Measurements from ENCODE around the gene CRISP1. TPM values are rescaled to one million over a fixed set of nuclear protein-coding genes. Genes with fewer than 3 reads are reported as not detected.

CRISP1 gene
- total RNA-seq, 2 experiments from 2014 or later: not detected

GRCh38 chr6:49806145-49806544 lies 60.2 kb downstream of the CRISP1 start:
- intact Hi-C loops (cut with micrococcal nuclease; ENCODE audit: unreplicated experiment): no loop called here
- H3K36me3 ChIP-seq (ENCODE audit: insufficient read depth, low read length): no peaks in the 10 kb centered on the region
- TF ChIP-seq EZH2phosphoT487 (IDR thresholded peaks at IDR 0.05; ENCODE audit: borderline replicate concordance, low read depth, low read length) (no peak), CTCF (conservative IDR thresholded peaks at IDR 0.05; ENCODE audit: low read length) (no peak)
- CTCF ChIA-PET (ENCODE audit: unreplicated experiment): no interaction called here
- H2AFZ ChIP-seq (ENCODE audit: low read length): no peak overlapping the region
- BruUV-seq (replicated peaks): no TSS peak
- no peaks in the 10 kb centered on the region for H4K20me1 ChIP-seq (ENCODE audit: insufficient read depth, low read length)
- H3K4me1 ChIP-seq (ENCODE audit: insufficient read depth, low read length, poor library complexity, severe bottlenecking): no peaks in the 10 kb centered on the region
- H3K4me2 ChIP-seq (ENCODE audit: low read length): no peak overlapping the region
- no peaks in the 10 kb centered on the region for H3K9me2 ChIP-seq (ENCODE audit: insufficient read depth, low read length)
- no peak for DNase-seq (ENCODE audit: low spot score)
- H3K4me3 ChIP-seq (ENCODE audit: low read depth, low read length, poor library complexity, severe bottlenecking): no peak overlapping the region
- POLR2A ChIA-PET: no interaction called here
- H3K27ac ChIP-seq (ENCODE audit: low read depth, low read length, poor library complexity, severe bottlenecking): no peak overlapping the region
- no peaks in the 10 kb centered on the region for H3K79me2 ChIP-seq (ENCODE audit: insufficient read depth, low read depth, low read length)
- no peaks in the 10 kb centered on the region for H3K9me3 ChIP-seq (ENCODE audit: low read length)

- Histone ChIP-seq H3K4me3 (ENCODE audit: low read depth, low read length, poor library complexity, severe bottlenecking) (no peak overlapping the region), H3K9me3 (ENCODE audit: low read length) (no peaks in the 10 kb centered on the region), H3K27ac (ENCODE audit: low read depth, low read length, poor library complexity, severe bottlenecking) (no peak overlapping the region), H3K36me3 (ENCODE audit: insufficient read depth, low read length) (no peaks in the 10 kb centered on the region), H3K9me2 (ENCODE audit: insufficient read depth, low read length) (no peaks in the 10 kb centered on the region), H3K4me2 (ENCODE audit: low read length) (no peak overlapping the region), H3K79me2 (ENCODE audit: insufficient read depth, low read depth, low read length) (no peaks in the 10 kb centered on the region), H2AFZ (ENCODE audit: low read length) (no peak overlapping the region), H3K4me1 (ENCODE audit: insufficient read depth, low read length, poor library complexity, severe bottlenecking) (no peaks in the 10 kb centered on the region), H4K20me1 (ENCODE audit: insufficient read depth, low read length) (no peaks in the 10 kb centered on the region)
- no peak for TF ChIP-seq EZH2phosphoT487 (IDR thresholded peaks at IDR 0.05; ENCODE audit: borderline replicate concordance, low read depth, low read length)
- no peak for TF ChIP-seq CTCF (conservative IDR thresholded peaks at IDR 0.05; ENCODE audit: low read length)
- ChIA-PET POLR2A (interaction anchor here (0.7 kb wide), 1 partner anchor 59 kb away, joined by 3 read pairs; no protein-coding TSS in a partner anchor), CTCF (ENCODE audit: unreplicated experiment) (no interaction called here)
- BruUV-seq (replicated peaks): no TSS peak
- intact Hi-C loops (cut with micrococcal nuclease; ENCODE audit: unreplicated experiment): no loop called here
- no peak for DNase-seq (ENCODE audit: low spot score)
Observed at GRCh38 chr6:49805246-49805645, 61.1 kb downstream of the CRISP1 start.

- Histone ChIP-seq H4K20me1 (ENCODE audit: insufficient read depth, low read length) (no peaks in the 10 kb centered on the region), H3K27ac (ENCODE audit: low read depth, low read length, poor library complexity, severe bottlenecking) (no peak overlapping the region), H3K4me3 (ENCODE audit: low read depth, low read length, poor library complexity, severe bottlenecking) (no peak overlapping the region), H2AFZ (ENCODE audit: low read length) (no peak overlapping the region), H3K36me3 (ENCODE audit: insufficient read depth, low read length) (no peaks in the 10 kb centered on the region), H3K9me3 (ENCODE audit: low read length) (no peaks in the 10 kb centered on the region), H3K9me2 (ENCODE audit: insufficient read depth, low read length) (no peaks in the 10 kb centered on the region), H3K4me2 (ENCODE audit: low read length) (no peak overlapping the region), H3K4me1 (ENCODE audit: insufficient read depth, low read length, poor library complexity, severe bottlenecking) (no peaks in the 10 kb centered on the region), H3K79me2 (ENCODE audit: insufficient read depth, low read depth, low read length) (no peaks in the 10 kb centered on the region)
- no peak for DNase-seq (ENCODE audit: low spot score)
- intact Hi-C loops (cut with micrococcal nuclease; ENCODE audit: unreplicated experiment): no loop called here
- ChIA-PET POLR2A (no interaction called here), CTCF (ENCODE audit: unreplicated experiment) (no interaction called here)
- no peak for TF ChIP-seq EZH2phosphoT487 (IDR thresholded peaks at IDR 0.05; ENCODE audit: borderline replicate concordance, low read depth, low read length)
- no peak for TF ChIP-seq CTCF (conservative IDR thresholded peaks at IDR 0.05; ENCODE audit: low read length)
- no TSS peak for BruUV-seq (replicated peaks)
Observed at GRCh38 chr6:49801525-49801924, 64.8 kb downstream of the CRISP1 start.

All from OCI-LY7 (cell line).